Left colon (tissue), 2 donors: ENCODE results near the gene ATP8B4. TPM values are rescaled to one million over a fixed set of nuclear protein-coding genes. Genes with fewer than 3 reads are reported as not detected.

ENCODE experiments used
- ATAC-seq: fragments of 200-7000 bp; cut with Tn5 transposase; one replicate; pipeline ENCODE4 v1.9.1; 2020; ENCODE audit warnings: mild to moderate bottlenecking, moderate library complexity
- DNase-seq, 2 donors: peaks; one replicate each; pipeline ENCODE4 v3.0.0-alpha.2; 2020
- intact Hi-C, 2 donors: fragments of 100-400 bp; cut with DNase I in 1 of 2; cut with micrococcal nuclease in 1 of 2; formaldehyde crosslinking; loops; one replicate each; pipeline versions ENCODE4 v1.11.2 to v1.14.0; 2022; cut with DNase I, micrococcal nuclease
- total RNA-seq, 2 donors: library from RNA; stranded (reverse); fragmentation: NEBNext Ultra II Directional; extraction: Animal tissue kit (Norgen Biotek cat#: 25700); gene quantifications; one replicate each; pipeline ENCODE4 v1.2.1, GENCODE V29; 2021
- donor health status: DM: no; HTN: no; CAD: no.
- donor health status: DM: yes; HTN: yes; CAD: no.

The ATP8B4 gene
- total RNA-seq, 2 donors from 2014 or later, result 1.9 to 5.9 TPM

- DNase-seq, result no peak
- intact Hi-C loops, result loop anchor here in 1 of 2 donors (5.0 kb wide), 2 partner anchors 626 to 816 kb away; no protein-coding TSS in a partner anchor
- peak; percentile 84 for ATAC-seq
These were observed 65.8 kb downstream of the ATP8B4 start for GRCh38 chr15:50053055-50053856.

DNA sequence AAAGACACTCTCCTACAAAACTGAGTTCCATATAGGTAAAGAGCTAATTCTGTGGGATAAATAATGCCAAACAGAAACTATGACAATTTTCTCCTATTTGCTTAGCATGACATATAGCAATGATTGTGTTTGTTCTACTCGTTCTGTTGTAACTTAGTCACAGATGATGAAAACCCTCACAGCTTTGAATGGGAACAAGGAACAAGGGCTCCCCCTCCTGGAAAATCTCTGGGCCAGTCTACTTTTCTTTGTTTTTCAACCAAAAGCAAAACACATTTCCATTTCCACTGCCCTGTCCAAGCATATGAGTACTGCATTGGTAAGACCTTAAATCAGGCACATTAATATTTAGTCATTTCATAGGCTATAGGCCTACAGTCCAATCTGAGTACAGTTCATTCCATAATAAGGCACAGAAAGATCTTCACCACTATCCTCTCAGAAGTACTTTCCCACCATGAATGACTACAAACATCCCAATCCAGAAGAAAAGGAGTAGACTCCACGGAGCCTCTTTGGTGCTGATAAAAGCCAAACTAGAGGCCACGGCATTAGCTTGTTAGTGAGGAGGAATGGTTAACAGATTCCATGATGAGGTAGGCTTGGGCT, 67.1 kb downstream of the ATP8B4 start:
- intact Hi-C loops, result loop anchor here in 1 of 2 donors (5.0 kb wide), 2 partner anchors 625 to 815 kb away; no protein-coding TSS in a partner anchor
- DNase-seq (peak in 1 of 2 donors; percentile 36), ATAC-seq (peak; percentile 69)

GRCh38 chr15:50050986-50051743, 67.9 kb downstream of the ATP8B4 start:
- intact Hi-C loops, result loop anchor here in 1 of 2 donors (5.0 kb wide), 2 partner anchors 624 to 814 kb away; no protein-coding TSS in a partner anchor
- no peak for DNase-seq

GRCh38 chr15:50049871-50050270, 69.2 kb downstream of the ATP8B4 start:
- intact Hi-C loops, result loop anchor here in 1 of 2 donors (5.0 kb wide), 2 partner anchors 623 to 813 kb away; no protein-coding TSS in a partner anchor
- ATAC-seq (no peak), DNase-seq (no peak)

More at GRCh38 chr15:50050986-50051743, 67.9 kb downstream of the ATP8B4 start:
- no peak for ATAC-seq

GRCh38 chr15:50046867-50047266, 72.2 kb downstream of the ATP8B4 start:
- DNase-seq, result no peak
- intact Hi-C loops, result no loop called here
- ATAC-seq, result no peak

GRCh38 chr15:50046159-50046558, 72.9 kb downstream of the ATP8B4 start:
- ATAC-seq, result no peak
- intact Hi-C loops, result no loop called here
- DNase-seq, result no peak

DNA sequence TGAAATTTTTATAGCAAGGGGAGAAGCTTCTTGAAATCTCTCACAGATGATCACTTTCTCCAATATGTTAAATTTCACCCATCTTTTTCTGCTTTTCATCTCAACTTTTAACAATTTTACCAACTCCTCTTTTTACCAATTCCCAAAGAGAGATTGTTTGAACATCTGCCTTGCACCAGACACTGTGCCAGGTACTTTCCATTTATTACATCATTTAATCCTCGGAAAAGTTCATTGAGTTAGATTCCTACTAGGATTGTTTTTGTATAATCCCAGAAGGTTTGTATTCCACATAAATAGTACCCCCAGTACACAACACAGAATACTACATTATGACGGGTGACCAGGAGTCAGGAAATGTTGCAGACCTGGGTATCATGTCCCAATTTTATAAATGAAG, 74.1 kb downstream of the ATP8B4 start:
- intact Hi-C loops, result no loop called here
- DNase-seq (no peak), ATAC-seq (no peak)

- ATAC-seq (no peak), DNase-seq (no peak)
- intact Hi-C loops, result no loop called here
These were observed 74.6 kb downstream of the ATP8B4 start for GRCh38 chr15:50044406-50044805.

- intact Hi-C loops, result no loop called here
These were observed 76.3 kb downstream of the ATP8B4 start for GRCh38 chr15:50042775-50043174.

DNA sequence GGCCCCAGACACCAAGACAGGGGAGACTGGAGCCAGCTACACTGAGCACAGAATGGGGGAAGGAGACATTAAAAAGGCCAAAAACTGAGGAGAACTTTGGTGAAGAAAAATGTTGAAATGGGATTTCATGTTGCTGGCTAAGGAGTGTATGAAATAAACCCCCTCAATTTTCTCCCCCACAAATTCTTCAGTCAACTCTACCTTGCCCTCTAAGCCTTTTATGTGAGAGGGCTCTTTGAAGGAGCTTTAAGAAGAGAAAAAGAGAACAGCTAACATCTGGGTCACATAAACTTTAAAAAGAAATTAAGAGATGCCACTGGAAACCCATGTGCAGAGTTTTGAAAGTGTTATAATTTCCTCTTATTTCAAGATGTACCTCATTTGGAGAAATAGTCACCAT, 88.6 kb downstream of the ATP8B4 start:
- DNase-seq, result no peak
- intact Hi-C loops, result no loop called here
- ATAC-seq, result no peak

More at GRCh38 chr15:50042775-50043174, 76.3 kb downstream of the ATP8B4 start:
- DNase-seq (no peak), ATAC-seq (no peak)

DNA sequence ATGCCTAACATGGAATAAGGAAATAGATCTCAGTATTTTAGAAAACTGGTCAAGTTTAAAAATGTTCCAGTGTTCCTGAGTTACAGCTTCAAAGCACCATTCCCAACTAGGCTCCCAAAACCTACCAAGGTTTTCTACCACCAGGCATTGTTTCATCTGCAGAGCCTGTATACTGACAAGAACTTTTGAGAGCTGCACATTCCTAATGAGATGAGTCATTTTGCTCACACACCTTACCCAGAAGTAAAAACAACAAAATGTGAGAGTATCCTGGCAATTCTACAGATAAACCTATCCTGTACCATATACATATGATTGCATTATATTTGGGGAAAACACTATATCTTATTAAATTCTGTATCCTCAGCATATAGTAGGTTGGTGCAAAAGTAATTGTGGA, 90.7 kb downstream of the ATP8B4 start:
- ATAC-seq, result no peak
- intact Hi-C loops, result no loop called here
- DNase-seq, result no peak

DNA sequence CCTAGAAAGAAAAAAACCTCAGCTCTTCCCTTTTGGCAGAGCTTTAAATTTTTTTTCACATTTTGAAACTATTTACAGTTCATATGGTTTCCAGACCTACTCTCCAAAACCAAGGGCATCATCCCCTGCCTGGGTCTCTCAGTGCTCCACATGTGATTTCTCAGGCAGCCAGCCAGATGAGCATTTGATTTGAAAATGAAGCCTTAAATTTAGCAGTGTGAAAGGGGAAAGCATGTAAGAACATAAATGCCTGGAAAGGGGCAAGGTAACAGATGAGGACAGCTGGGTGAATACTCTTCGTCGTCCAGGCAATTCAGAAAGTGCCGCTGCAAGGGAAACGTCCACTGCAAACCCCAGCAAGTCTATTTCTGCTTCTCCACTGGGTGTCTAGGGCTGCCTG, 94.8 kb downstream of the ATP8B4 start:
- no peak for DNase-seq
- ATAC-seq, result no peak
- intact Hi-C loops, result no loop called here

DNA sequence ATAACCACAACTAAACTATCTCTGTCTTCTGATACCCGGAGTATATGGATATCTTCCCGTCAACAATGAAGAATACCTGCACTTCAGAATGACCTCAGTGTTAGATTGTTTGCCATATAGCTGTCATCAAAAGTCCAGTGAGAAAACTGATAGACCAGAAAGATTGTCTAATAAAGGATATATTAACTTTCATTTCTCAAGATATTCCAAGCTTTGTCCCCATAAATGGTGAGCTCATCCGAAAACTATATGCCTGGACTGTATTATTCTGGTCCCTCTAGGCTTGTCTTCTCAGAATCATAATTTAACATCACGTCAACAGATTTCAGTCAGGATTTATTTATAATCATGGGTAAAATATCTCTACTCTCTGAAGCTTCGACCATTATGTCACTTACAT, 100.5 kb downstream of the ATP8B4 start:
- intact Hi-C loops, result no loop called here
- no peak for DNase-seq
- no peak for ATAC-seq

DNA sequence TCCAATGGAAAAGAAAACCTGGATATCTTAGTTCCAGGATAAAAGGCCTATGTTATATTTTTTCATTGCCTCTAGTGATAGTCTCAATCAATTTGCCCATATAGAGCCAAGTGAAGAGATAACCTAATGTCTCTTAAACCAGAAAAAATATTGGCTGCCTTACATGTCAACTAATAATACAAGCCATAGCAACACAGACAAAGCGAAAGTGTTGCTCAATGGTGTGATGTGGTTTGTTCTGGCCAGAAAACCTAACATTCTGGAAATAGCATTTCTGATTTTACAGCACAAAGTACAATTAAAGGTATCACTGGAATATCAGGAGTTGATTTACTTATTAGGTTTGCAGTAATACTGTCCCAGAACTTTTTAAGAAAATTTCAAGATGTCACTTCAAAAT, 101.5 kb downstream of the ATP8B4 start:
- intact Hi-C loops, result no loop called here
- ATAC-seq (no peak), DNase-seq (no peak)

GRCh38 chr15:50016951-50017350, 102.1 kb downstream of the ATP8B4 start:
- DNase-seq (no peak), ATAC-seq (no peak)
- intact Hi-C loops, result no loop called here

GRCh38 chr15:50012790-50013189, 106.2 kb downstream of the ATP8B4 start:
- DNase-seq (no peak), ATAC-seq (no peak)
- intact Hi-C loops, result no loop called here

DNA sequence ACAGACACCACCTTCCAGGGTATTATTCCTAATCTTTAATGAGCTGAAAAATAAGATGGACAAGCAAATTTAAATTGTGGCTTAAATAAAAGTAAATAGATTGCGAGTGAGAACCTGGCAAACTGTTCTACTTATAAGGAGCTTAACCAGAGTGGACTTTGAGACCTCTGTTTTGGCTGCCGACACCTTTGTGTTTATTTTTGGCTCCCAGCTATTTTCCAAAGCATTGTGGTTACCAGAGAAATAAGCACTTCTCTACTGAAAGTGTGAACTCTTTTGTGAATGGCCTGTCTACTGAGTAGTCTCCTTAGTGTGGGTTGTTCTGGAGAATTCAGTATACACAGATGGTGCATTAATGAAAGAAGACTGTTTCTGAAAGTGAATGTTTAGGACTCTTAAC, 109.4 kb downstream of the ATP8B4 start:
- intact Hi-C loops, result loop anchor here in 1 of 2 donors (10.0 kb wide), 2 partner anchors 585 to 775 kb away; partner anchors contain the start of gene FGF7
- ATAC-seq (peak; percentile 52), DNase-seq (no peak)

- intact Hi-C loops, result loop anchor here in 1 of 2 donors (10.0 kb wide), 2 partner anchors 579 to 769 kb away; partner anchors contain the start of gene FGF7
- peak; percentile 100 for ATAC-seq
- peak; percentile 83 to 92 for DNase-seq
These were observed 115.2 kb downstream of the ATP8B4 start for GRCh38 chr15:50003786-50004334.

- ATAC-seq (no peak), DNase-seq (no peak)
- intact Hi-C loops, result no loop called here
These were observed 127.4 kb downstream of the ATP8B4 start for GRCh38 chr15:49991587-49991986.
